ENCODE measurements around the gene ZFTA.
"Not testable (repeated sequence)": the region's sequence is repeated elsewhere in the genome, so short reads cannot be mapped to it uniquely, and the experiment has no call there.

The ZFTA gene

GRCh38 chr11:63768237-63769041 lies at the start of gene ZFTA:
ZFTA (minus strand) TSS chr11:63768775; CDS start chr11:63768622, 153 bp downstream.
- no peak for DNase-seq

DNA sequence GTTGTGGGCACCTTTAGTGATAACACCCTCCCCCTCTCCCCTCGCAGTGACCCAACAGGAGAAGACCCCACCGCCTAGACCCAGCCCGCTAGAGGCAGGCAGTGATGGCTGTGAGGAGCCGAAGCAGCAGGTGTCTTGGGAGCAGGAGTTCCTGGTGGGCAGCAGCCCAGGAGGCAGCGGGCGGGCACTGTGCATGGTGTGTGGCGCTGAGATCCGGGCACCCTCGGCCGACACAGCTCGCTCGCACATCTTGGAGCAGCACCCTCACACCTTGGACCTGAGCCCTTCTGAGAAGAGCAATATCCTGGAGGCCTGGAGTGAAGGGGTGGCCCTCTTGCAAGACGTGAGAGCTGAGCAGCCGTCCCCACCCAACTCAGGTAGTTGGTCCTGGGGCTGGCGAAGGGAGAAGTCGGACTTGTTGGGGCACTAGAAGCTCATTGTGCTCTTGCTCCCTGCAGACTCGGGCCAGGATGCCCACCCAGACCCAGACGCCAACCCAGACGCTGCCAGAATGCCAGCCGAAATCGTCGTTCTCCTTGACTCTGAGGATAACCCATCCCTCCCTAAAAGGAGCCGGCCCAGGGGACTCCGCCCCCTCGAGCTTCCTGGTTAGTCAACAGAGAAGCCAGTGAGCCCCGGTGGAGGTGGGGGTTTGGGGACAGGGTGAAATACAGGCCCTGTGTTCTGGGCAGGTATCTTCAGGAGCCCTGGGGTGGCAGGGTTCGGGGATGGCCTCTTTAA lies 49.4 kb upstream of the ZFTA start:
- no peak for DNase-seq

DNA sequence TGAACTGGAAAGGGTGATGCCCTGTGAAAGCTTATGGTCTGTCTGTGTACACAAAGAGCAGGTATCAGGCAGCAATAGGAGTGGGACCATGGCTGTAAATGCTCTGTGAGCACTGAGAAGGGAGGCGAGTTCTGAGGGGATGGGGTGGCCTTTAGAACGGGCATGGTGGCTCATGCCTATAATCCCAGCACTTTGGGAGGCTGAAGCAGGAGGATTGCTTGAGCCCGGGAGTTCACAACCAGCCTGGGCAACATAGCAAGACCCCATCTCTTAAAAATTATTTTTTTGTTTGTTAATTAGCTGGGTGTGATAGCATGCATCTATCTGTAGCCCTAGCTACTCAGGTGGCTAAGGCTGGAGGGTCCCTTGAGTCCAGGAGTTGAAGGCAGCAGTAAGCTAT lies 48.2 kb upstream of the ZFTA start:
- DNase-seq = no peak

DNA sequence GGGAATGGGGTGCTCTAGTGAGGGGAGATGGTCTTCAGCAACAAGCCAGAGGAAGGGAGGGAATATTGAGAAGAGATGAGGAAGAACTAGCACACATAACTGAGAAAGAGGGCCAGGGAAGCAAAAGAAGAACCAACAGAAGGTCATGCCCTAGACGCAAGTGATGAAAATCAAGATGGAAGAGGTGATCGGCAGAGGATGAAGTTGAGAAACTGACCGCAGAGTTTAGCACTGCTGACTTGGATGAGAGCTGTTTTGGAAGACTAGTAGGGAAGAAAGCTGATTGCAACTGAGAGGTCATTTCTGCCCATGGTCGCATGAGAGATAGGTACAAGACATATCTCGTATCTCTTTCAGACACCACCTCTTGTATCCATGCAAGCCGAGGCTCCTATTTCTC lies 47.6 kb upstream of the ZFTA start:
- DNase-seq = no peak

DNA sequence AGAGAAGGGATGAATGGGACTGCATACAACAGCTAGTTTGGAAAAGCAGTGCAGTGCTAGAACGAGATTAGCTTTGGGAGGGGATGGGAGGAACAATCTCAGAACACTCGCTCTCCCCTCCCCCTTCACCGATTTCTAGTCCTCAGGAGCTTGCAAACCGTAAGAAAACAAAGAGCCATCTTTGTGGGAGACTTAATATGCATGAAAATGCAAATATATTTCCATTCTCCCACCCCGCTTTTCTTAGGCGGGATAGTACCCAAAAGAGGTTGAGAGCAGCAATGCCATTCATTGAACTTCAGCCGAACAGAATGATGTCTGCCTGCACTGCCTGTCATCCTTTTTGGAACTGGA lies 45.8 kb upstream of the ZFTA start:
- DNase-seq = no peak

DNA sequence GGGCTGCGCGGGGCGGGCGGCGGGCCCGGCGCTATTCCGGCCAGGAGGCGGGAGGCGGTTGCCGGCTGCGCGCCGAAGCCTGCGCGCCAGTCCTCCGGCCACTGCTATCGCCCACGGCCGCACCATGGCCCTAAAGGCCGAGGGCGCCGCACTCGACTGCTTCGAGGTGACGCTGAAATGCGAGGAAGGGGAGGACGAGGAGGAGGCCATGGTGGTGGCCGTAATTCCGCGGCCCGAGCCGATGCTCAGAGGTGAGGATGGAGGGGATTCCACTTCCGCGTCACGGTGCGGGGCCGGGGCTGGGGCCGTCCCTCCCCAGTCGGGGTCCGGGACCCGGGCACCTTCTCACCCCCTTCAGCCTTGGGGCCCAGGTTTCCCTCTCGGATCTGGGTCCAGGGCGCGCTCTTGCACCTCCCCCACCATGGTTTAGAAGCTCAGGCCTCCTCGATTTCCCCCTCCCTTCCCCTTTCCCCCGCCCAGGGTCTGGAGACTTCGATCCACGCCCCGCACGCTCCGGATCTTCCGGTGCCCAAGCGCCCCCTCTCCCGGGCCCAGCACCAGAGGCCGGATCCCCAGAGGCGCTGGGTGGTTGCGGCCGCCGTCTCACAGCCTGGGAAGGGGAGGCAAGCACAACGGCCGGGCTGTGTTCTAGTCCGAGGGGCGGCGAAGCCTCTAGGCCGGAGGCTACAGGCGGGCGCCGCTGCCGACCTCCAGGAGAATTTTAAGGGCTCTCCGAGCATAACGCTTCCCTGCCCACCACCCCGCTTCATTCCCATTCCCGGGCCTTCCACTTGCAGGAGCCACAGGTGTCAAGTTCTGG lies 45.2 kb upstream of the ZFTA start:
- DNase-seq = no peak

GRCh38 chr11:63813035-63813562 lies 44.5 kb upstream of the ZFTA start, which contains the start of gene SPINDOC:
SPINDOC (plus strand) TSS chr11:63813456; CDS start chr11:63813687, 231 bp downstream.
- DNase-seq = peak; percentile 9

DNA sequence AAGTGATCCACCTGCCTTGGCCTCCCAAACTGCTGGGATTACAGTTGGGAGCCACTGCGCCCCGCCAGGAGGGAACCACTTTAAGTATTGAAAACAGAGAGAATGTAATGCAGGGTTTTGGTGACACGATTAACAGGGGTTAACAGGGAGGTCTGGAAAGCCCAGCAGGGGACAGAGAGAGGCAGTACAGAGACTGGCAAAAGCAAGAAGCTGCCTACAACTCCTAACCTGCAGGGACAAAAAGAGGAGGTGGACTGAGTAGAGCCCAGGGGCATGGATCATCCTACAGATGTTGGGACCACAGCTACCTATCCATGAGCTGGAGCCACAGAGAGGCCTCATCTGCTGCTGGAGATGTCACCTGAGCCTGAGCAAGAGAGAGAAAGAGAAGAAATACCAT lies 42.9 kb upstream of the ZFTA start:
- DNase-seq = no peak

DNA sequence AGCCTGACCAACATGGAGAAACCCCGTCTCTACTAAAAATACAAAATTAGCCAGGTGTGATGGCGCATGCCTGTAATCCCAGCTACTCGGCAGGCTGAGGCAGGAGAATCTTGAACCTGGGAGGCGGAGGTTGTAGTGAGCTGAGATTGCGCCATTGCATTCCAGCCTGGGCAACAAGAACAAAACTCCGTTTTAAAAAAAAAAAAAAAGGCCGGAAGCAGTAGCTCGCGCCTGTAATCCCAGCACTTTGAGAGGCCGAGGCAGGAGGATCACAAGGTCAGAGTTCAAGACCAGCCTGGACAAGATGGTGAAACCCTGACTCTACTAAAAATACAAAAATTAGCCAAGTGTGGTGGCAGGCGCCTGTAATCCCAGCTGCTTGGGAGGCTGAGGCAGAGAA lies 41.8 kb upstream of the ZFTA start:
- not testable (repeated sequence) for DNase-seq

- DNase-seq = no peak
Observed at GRCh38 chr11:63805844-63806415, 37.4 kb upstream of the ZFTA start.

- DNase-seq = no peak
Observed at GRCh38 chr11:63804259-63804658, 35.7 kb upstream of the ZFTA start.

- no peak for DNase-seq
Observed at GRCh38 chr11:63802637-63803414, 34.3 kb upstream of the ZFTA start.

DNA sequence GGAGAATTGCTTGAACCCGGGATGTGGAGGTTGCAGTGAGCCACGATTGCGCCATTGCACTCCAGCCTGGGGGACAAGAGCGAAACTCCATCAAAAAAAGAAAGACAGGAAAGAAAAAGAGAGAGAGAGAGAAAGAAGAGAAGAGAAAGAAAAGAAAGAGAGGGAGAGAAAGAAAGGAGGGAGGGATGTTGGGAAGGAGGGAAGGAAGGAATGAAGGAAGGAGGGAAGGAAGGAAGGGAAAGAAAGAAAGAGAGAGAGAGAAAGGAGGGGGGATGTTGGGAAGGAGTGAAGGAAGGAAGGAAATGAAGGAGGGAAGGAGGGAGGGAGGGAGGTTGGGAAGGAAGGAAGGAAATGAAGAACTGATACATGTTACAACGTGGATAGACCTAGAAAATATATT lies 32.3 kb upstream of the ZFTA start:
- no peak for DNase-seq

- no peak for DNase-seq
Observed at GRCh38 chr11:63795066-63795465, 26.5 kb upstream of the ZFTA start.

DNA sequence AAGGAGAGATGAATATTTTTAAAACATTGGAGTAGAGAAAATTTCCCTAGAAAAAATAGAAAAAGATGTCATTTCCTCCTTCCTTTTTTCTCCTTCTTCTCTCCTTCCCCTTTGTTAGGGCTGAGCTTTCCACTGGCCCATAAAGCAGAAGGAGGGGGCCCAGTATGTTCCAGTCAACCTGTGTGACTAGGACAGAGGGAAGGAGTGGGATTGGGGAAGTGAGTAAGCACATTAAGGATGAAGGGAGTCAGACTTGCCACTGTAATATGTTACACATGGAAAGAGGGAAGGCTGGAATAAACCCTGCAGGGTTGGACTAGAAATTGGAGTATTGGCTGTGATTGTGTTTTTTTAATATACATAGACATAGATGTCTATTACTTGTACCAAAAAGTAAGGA lies 24.6 kb upstream of the ZFTA start:
- DNase-seq = no peak

DNA sequence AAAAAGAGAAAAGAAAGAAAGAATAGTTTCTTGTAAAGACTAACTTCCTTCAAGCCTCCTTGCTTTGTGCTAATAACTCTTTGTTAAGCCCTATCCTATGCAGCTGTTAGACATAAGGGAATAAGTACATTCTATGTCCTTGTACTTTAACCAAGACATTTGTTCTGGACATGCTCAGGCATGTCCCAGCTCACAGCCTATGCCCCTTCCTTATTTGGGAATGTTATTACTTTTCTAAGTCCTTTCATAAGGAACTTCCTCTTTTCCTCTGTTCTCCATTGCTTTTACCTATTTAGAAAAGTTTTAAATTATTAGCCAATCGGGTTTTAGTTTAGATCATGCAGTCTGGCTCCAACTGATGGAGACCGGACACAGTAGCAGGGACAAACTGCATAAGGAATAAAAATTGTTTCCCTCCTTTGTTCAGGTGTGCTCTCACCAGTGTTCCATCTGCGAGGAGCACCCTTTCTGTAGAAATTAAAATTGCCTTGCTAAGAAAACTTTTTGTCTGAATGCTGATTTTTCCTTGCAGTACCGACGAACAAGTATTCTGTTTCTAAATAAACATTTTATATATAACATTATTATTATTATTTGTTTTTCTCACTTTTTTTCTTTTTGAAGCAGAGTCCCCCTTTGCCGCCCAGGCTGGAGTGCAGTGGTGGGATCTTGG lies 23.1 kb upstream of the ZFTA start:
- DNase-seq = no peak

- DNase-seq = no peak
Observed at GRCh38 chr11:63785823-63786222, 17.2 kb upstream of the ZFTA start.

DNA sequence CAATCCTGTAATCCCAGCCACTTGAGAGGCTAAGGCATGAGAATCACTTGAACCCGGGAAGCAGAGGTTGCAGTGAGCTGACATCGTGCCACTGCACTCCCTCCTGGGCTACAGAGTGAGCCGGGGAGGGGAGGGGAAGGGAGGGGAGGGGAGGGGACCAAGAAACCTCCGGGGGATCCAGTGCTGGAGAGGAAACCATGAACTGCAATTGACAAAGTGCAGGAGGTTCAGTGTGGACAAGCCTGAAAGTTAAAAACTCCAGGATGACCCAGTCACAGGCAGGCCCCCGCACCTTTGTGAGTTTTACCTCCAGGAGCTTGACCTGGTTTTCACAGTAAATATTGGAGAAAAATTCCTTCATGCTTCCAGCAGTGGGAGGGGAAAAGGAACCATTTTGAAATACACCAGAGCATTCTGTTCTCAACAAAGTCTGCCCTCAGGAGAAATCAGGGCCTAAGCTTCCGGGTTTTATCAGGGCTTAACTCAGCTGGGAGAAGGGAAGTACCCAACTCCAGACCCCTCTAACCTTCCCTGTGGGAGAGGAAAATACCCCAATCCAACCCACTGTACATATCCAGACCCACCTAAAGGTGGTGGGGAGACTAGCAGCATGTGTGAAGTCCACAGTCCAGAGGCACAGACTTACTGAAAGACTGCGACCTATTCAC lies 15.5 kb upstream of the ZFTA start:
- no peak for DNase-seq

- DNase-seq = no peak
Observed at GRCh38 chr11:63782749-63783148, 14.2 kb upstream of the ZFTA start.

- DNase-seq = no peak
Observed at GRCh38 chr11:63779039-63779438, 10.5 kb upstream of the ZFTA start.

DNA sequence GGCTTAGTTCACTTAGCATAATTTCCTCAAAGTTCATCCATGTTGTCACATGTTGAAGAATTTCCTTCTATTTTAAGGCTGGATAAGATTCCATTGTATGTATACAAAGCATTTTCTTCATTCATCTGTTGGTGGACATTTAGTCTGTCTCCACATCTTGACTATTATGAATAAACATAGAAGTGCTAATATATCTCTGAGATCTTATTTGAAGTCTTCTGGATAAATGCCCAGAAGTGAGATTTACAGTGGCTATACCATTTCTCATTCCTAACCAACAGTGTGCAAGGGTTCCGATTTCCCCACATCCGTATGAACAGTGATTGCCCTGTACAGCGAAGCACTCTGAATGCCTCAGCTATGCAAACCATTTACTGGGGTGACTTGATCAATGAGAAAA lies 6.6 kb upstream of the ZFTA start:
- no peak for DNase-seq

Data from NCI-H2029 treated with DMSO at 0.1 percent for 48 hours (cell line).